NCI-H1092 treated with DMSO at 0.1 percent for 48 hours (cell line): ENCODE results near the gene VAMP2.

Source experiments
- DNase-seq: peaks from one replicate; lab custom pipeline; 2025; lab: John Stamatoyannopoulos, UW

The VAMP2 gene

GRCh38 chr17:8142887-8143580, 19.7 kb downstream of the VAMP2 start:
- DNase-seq, result no peak

- no peak for DNase-seq
These were observed 20.4 kb downstream of the VAMP2 start for GRCh38 chr17:8142158-8142886.

- no peak for DNase-seq
These were observed 21.0 kb downstream of the VAMP2 start for GRCh38 chr17:8141741-8142140.

- no peak for DNase-seq
These were observed 21.7 kb downstream of the VAMP2 start for GRCh38 chr17:8141045-8141444.

GRCh38 chr17:8140065-8141029, 22.4 kb downstream of the VAMP2 start:
- no peak for DNase-seq

- peak; percentile 92 for DNase-seq
These were observed 23.9 kb downstream of the VAMP2 start for GRCh38 chr17:8138672-8139371.

- no peak for DNase-seq
These were observed 24.4 kb downstream of the VAMP2 start for GRCh38 chr17:8138374-8138671.

- no peak for DNase-seq
These were observed 24.9 kb downstream of the VAMP2 start for GRCh38 chr17:8137645-8138373.

- DNase-seq, result no peak
These were observed 28.8 kb downstream of the VAMP2 start for GRCh38 chr17:8133941-8134340.

- DNase-seq, result no peak
These were observed 29.3 kb downstream of the VAMP2 start for GRCh38 chr17:8133399-8133798.

GRCh38 chr17:8131844-8132441, 30.8 kb downstream of the VAMP2 start:
- DNase-seq, result no peak

GRCh38 chr17:8128125-8128784, 34.5 kb downstream of the VAMP2 start:
- no peak for DNase-seq

GRCh38 chr17:8126491-8127066, 36.2 kb downstream of the VAMP2 start:
- peak; percentile 27 for DNase-seq

GRCh38 chr17:8125947-8126490, 36.7 kb downstream of the VAMP2 start:
- peak; percentile 29 for DNase-seq

- peak; percentile 58 for DNase-seq
These were observed 37.4 kb downstream of the VAMP2 start for GRCh38 chr17:8125154-8125946.

GRCh38 chr17:8124350-8125153, 38.2 kb downstream of the VAMP2 start:
- no peak for DNase-seq

- no peak for DNase-seq
These were observed 38.9 kb downstream of the VAMP2 start, which contains the start of gene HES7 for GRCh38 chr17:8123695-8124349. Gene HES7, minus strand, starts transcription at chr17:8124106. Its CDS starts 22 bp downstream, at chr17:8124084.
